ENCODE results near the gene ARNT2. TPM values are rescaled to one million over a fixed set of nuclear protein-coding genes. Genes with fewer than 3 reads are reported as not detected.

The ARNT2 gene
- total RNA-seq, result 2.1 TPM

- peak within 1 kb of the TSS in 2 of 3 donors; percentile 51 to 60 for H3K9ac ChIP-seq (ENCODE audit: low read depth in 1 of 3, low read length in 3 of 3)
- no peaks in the 10 kb centered on the region for H3K36me3 ChIP-seq (ENCODE audit: control insufficient read depth in 3 of 3, insufficient read depth in 3 of 3, low read length in 3 of 3)
- peaks cover 7 to 9% (median 8%) of the 10 kb centered on the region in 3 donors for H3K4me1 ChIP-seq (ENCODE audit: control insufficient read depth in 3 of 3, insufficient read depth in 3 of 3, low read length in 3 of 3)
- no peak within 1 kb of the TSS for H3K27ac ChIP-seq (ENCODE audit: low read depth, low read length)
- no peaks in the 10 kb centered on the region for H3K9me3 ChIP-seq (ENCODE audit: control insufficient read depth in 3 of 3, low read length in 3 of 3)
- peaks cover 0 to 15% (median 6%) of the 10 kb centered on the region in 3 donors for H3K27me3 ChIP-seq (ENCODE audit: control insufficient read depth in 3 of 3, insufficient read depth in 3 of 3, low read length in 3 of 3)
- H3K4me3 ChIP-seq (ENCODE audit: low read length in 3 of 3), result peak within 1 kb of the TSS; percentile 38 to 58 (median 51)
Observed at GRCh38 chr15:80404057-80404760, at the start of gene ARNT2. Gene ARNT2, plus strand, starts transcription at chr15:80404382. Its CDS starts 134 bp downstream, at chr15:80404516.

GRCh38 chr15:80367094-80367493, 37.1 kb upstream of the ARNT2 start:
- H3K9me3 ChIP-seq (ENCODE audit: control insufficient read depth in 3 of 3, low read length in 3 of 3), result peaks cover 2 to 14% (median 13%) of the 10 kb centered on the region in 3 donors
- H3K4me3 ChIP-seq (ENCODE audit: low read length in 3 of 3), result peak overlapping the region in 1 of 3 donors; percentile 6

GRCh38 chr15:80367661-80368060, 36.5 kb upstream of the ARNT2 start:
- no peak overlapping the region for H3K4me3 ChIP-seq (ENCODE audit: low read length in 3 of 3)
- H3K9me3 ChIP-seq (ENCODE audit: control insufficient read depth in 3 of 3, low read length in 3 of 3), result peaks cover 2 to 14% (median 13%) of the 10 kb centered on the region in 3 donors
- no peak overlapping the region for H3K9ac ChIP-seq (ENCODE audit: low read depth in 1 of 3, low read length in 3 of 3)
- no peak overlapping the region for H3K27ac ChIP-seq (ENCODE audit: low read depth, low read length)
- no peaks in the 10 kb centered on the region for H3K27me3 ChIP-seq (ENCODE audit: control insufficient read depth in 3 of 3, insufficient read depth in 3 of 3, low read length in 3 of 3)
- H3K36me3 ChIP-seq (ENCODE audit: control insufficient read depth in 3 of 3, insufficient read depth in 3 of 3, low read length in 3 of 3), result no peaks in the 10 kb centered on the region
- no peaks in the 10 kb centered on the region for H3K4me1 ChIP-seq (ENCODE audit: control insufficient read depth in 3 of 3, insufficient read depth in 3 of 3, low read length in 3 of 3)

More at GRCh38 chr15:80367094-80367493, 37.1 kb upstream of the ARNT2 start:
- Histone ChIP-seq H3K4me1 (ENCODE audit: control insufficient read depth in 3 of 3, insufficient read depth in 3 of 3, low read length in 3 of 3) (no peaks in the 10 kb centered on the region), H3K36me3 (ENCODE audit: control insufficient read depth in 3 of 3, insufficient read depth in 3 of 3, low read length in 3 of 3) (no peaks in the 10 kb centered on the region), H3K27ac (ENCODE audit: low read depth, low read length) (no peak overlapping the region), H3K9ac (ENCODE audit: low read depth in 1 of 3, low read length in 3 of 3) (no peak overlapping the region), H3K27me3 (ENCODE audit: control insufficient read depth in 3 of 3, insufficient read depth in 3 of 3, low read length in 3 of 3) (no peaks in the 10 kb centered on the region)

- Histone ChIP-seq H3K4me1 (ENCODE audit: control insufficient read depth in 3 of 3, insufficient read depth in 3 of 3, low read length in 3 of 3) (peaks cover 6 to 17% (median 12%) of the 10 kb centered on the region in 3 donors), H3K27ac (ENCODE audit: low read depth, low read length) (no peak overlapping the region), H3K9ac (ENCODE audit: low read depth in 1 of 3, low read length in 3 of 3) (no peak overlapping the region), H3K36me3 (ENCODE audit: control insufficient read depth in 3 of 3, insufficient read depth in 3 of 3, low read length in 3 of 3) (no peaks in the 10 kb centered on the region), H3K4me3 (ENCODE audit: low read length in 3 of 3) (no peak overlapping the region), H3K27me3 (ENCODE audit: control insufficient read depth in 3 of 3, insufficient read depth in 3 of 3, low read length in 3 of 3) (no peaks in the 10 kb centered on the region), H3K9me3 (ENCODE audit: control insufficient read depth in 3 of 3, low read length in 3 of 3) (peaks cover 0 to 14% (median 12%) of the 10 kb centered on the region in 3 donors)
Observed at GRCh38 chr15:80371924-80372323, 32.3 kb upstream of the ARNT2 start.

GRCh38 chr15:80374441-80374840, 29.7 kb upstream of the ARNT2 start:
- Histone ChIP-seq H3K9me3 (ENCODE audit: control insufficient read depth in 3 of 3, low read length in 3 of 3) (no peaks in the 10 kb centered on the region), H3K27ac (ENCODE audit: low read depth, low read length) (no peak overlapping the region), H3K36me3 (ENCODE audit: control insufficient read depth in 3 of 3, insufficient read depth in 3 of 3, low read length in 3 of 3) (no peaks in the 10 kb centered on the region), H3K27me3 (ENCODE audit: control insufficient read depth in 3 of 3, insufficient read depth in 3 of 3, low read length in 3 of 3) (no peaks in the 10 kb centered on the region), H3K9ac (ENCODE audit: low read depth in 1 of 3, low read length in 3 of 3) (no peak overlapping the region), H3K4me1 (ENCODE audit: control insufficient read depth in 3 of 3, insufficient read depth in 3 of 3, low read length in 3 of 3) (peaks cover 6 to 21% (median 12%) of the 10 kb centered on the region in 3 donors), H3K4me3 (ENCODE audit: low read length in 3 of 3) (no peak overlapping the region)

GRCh38 chr15:80375968-80376891, 28.0 kb upstream of the ARNT2 start:
- Histone ChIP-seq H3K9me3 (ENCODE audit: control insufficient read depth in 3 of 3, low read length in 3 of 3) (no peaks in the 10 kb centered on the region), H3K4me1 (ENCODE audit: control insufficient read depth in 3 of 3, insufficient read depth in 3 of 3, low read length in 3 of 3) (peaks cover 6 to 21% (median 12%) of the 10 kb centered on the region in 3 donors), H3K27me3 (ENCODE audit: control insufficient read depth in 3 of 3, insufficient read depth in 3 of 3, low read length in 3 of 3) (no peaks in the 10 kb centered on the region), H3K9ac (ENCODE audit: low read depth in 1 of 3, low read length in 3 of 3) (peak overlapping the region; percentile 36 to 54 (median 42)), H3K4me3 (ENCODE audit: low read length in 3 of 3) (peak overlapping the region; percentile 48 to 61 (median 53)), H3K36me3 (ENCODE audit: control insufficient read depth in 3 of 3, insufficient read depth in 3 of 3, low read length in 3 of 3) (no peaks in the 10 kb centered on the region), H3K27ac (ENCODE audit: low read depth, low read length) (peak overlapping the region; percentile 55)

- Histone ChIP-seq H3K9ac (ENCODE audit: low read depth in 1 of 3, low read length in 3 of 3) (no peak overlapping the region), H3K4me3 (ENCODE audit: low read length in 3 of 3) (no peak overlapping the region), H3K36me3 (ENCODE audit: control insufficient read depth in 3 of 3, insufficient read depth in 3 of 3, low read length in 3 of 3) (no peaks in the 10 kb centered on the region), H3K27ac (ENCODE audit: low read depth, low read length) (no peak overlapping the region), H3K27me3 (ENCODE audit: control insufficient read depth in 3 of 3, insufficient read depth in 3 of 3, low read length in 3 of 3) (no peaks in the 10 kb centered on the region), H3K9me3 (ENCODE audit: control insufficient read depth in 3 of 3, low read length in 3 of 3) (no peaks in the 10 kb centered on the region), H3K4me1 (ENCODE audit: control insufficient read depth in 3 of 3, insufficient read depth in 3 of 3, low read length in 3 of 3) (peaks cover 6 to 14% (median 10%) of the 10 kb centered on the region in 3 donors)
Observed at GRCh38 chr15:80379693-80380092, 24.5 kb upstream of the ARNT2 start.

GRCh38 chr15:80380154-80380553, 24.0 kb upstream of the ARNT2 start:
- no peaks in the 10 kb centered on the region for H3K9me3 ChIP-seq (ENCODE audit: control insufficient read depth in 3 of 3, low read length in 3 of 3)
- no peak overlapping the region for H3K4me3 ChIP-seq (ENCODE audit: low read length in 3 of 3)
- no peak overlapping the region for H3K9ac ChIP-seq (ENCODE audit: low read depth in 1 of 3, low read length in 3 of 3)
- no peak overlapping the region for H3K27ac ChIP-seq (ENCODE audit: low read depth, low read length)
- no peaks in the 10 kb centered on the region for H3K36me3 ChIP-seq (ENCODE audit: control insufficient read depth in 3 of 3, insufficient read depth in 3 of 3, low read length in 3 of 3)
- H3K27me3 ChIP-seq (ENCODE audit: control insufficient read depth in 3 of 3, insufficient read depth in 3 of 3, low read length in 3 of 3), result no peaks in the 10 kb centered on the region
- H3K4me1 ChIP-seq (ENCODE audit: control insufficient read depth in 3 of 3, insufficient read depth in 3 of 3, low read length in 3 of 3), result peaks cover 6 to 14% (median 10%) of the 10 kb centered on the region in 3 donors

GRCh38 chr15:80382285-80382684, 21.9 kb upstream of the ARNT2 start:
- peaks cover 0 to 5% (median 0%) of the 10 kb centered on the region in 3 donors for H3K27me3 ChIP-seq (ENCODE audit: control insufficient read depth in 3 of 3, insufficient read depth in 3 of 3, low read length in 3 of 3)
- H3K4me3 ChIP-seq (ENCODE audit: low read length in 3 of 3), result no peak overlapping the region
- H3K4me1 ChIP-seq (ENCODE audit: control insufficient read depth in 3 of 3, insufficient read depth in 3 of 3, low read length in 3 of 3), result peaks cover 0 to under 1% (median 0%) of the 10 kb centered on the region in 3 donors
- no peaks in the 10 kb centered on the region for H3K36me3 ChIP-seq (ENCODE audit: control insufficient read depth in 3 of 3, insufficient read depth in 3 of 3, low read length in 3 of 3)
- no peaks in the 10 kb centered on the region for H3K9me3 ChIP-seq (ENCODE audit: control insufficient read depth in 3 of 3, low read length in 3 of 3)
- H3K9ac ChIP-seq (ENCODE audit: low read depth in 1 of 3, low read length in 3 of 3), result no peak overlapping the region
- no peak overlapping the region for H3K27ac ChIP-seq (ENCODE audit: low read depth, low read length)

All from skeletal muscle tissue (tissue), 4 donors.